ENCODE measurements around the gene ZBTB45. TPM values are rescaled to one million over a fixed set of nuclear protein-coding genes. Genes with fewer than 3 reads are reported as not detected.

Gene ZBTB45
- total RNA-seq, 1 donor = 6.9 TPM

GRCh38 chr19:58522709-58523108 lies 3.1 kb upstream of the ZBTB45 start:
- Histone ChIP-seq H3K27ac (ENCODE audit: low read depth, low read length) (no peak overlapping the region), H3K36me3 (ENCODE audit: insufficient read depth, low read length) (no peaks in the 10 kb centered on the region), H3K79me2 (ENCODE audit: insufficient read depth, low read length) (peaks cover 12% of the 10 kb centered on the region), H3K9me3 (ENCODE audit: low read depth, low read length) (no peaks in the 10 kb centered on the region), H3K4me2 (ENCODE audit: insufficient read depth, low read length) (no peak overlapping the region), H3K4me1 (ENCODE audit: insufficient read depth, low read length) (peaks cover 14% of the 10 kb centered on the region), H4K20me1 (ENCODE audit: insufficient read depth, low read length) (peaks cover 6% of the 10 kb centered on the region), H3K27me3 (ENCODE audit: insufficient read depth, low read length) (no peaks in the 10 kb centered on the region), H2AFZ (ENCODE audit: low read length) (no peak overlapping the region), H3K4me3 (ENCODE audit: insufficient read depth, low read length) (no peak overlapping the region)
- peak; percentile 29 for DNase-seq (ENCODE audit: insufficient read length, low spot score, missing footprints)
- no peak for TF ChIP-seq CTCF (IDR thresholded peaks at IDR 0.05; ENCODE audit: extremely low read depth, low read depth, low read length)

GRCh38 chr19:58521651-58522050 lies 2.0 kb upstream of the ZBTB45 start:
- no peak overlapping the region for H2AFZ ChIP-seq (ENCODE audit: low read length)
- no peaks in the 10 kb centered on the region for H3K9me3 ChIP-seq (ENCODE audit: low read depth, low read length)
- peaks cover 14% of the 10 kb centered on the region for H3K4me1 ChIP-seq (ENCODE audit: insufficient read depth, low read length)
- peaks cover 22% of the 10 kb centered on the region for H3K79me2 ChIP-seq (ENCODE audit: insufficient read depth, low read length)
- DNase-seq (ENCODE audit: insufficient read length, low spot score, missing footprints) = peak; percentile 42
- H3K36me3 ChIP-seq (ENCODE audit: insufficient read depth, low read length) = peaks cover 4% of the 10 kb centered on the region
- H4K20me1 ChIP-seq (ENCODE audit: insufficient read depth, low read length) = peaks cover 9% of the 10 kb centered on the region
- H3K4me3 ChIP-seq (ENCODE audit: insufficient read depth, low read length) = no peak overlapping the region
- no peaks in the 10 kb centered on the region for H3K27me3 ChIP-seq (ENCODE audit: insufficient read depth, low read length)
- H3K4me2 ChIP-seq (ENCODE audit: insufficient read depth, low read length) = no peak overlapping the region
- no peak overlapping the region for H3K27ac ChIP-seq (ENCODE audit: low read depth, low read length)
- TF ChIP-seq CTCF (IDR thresholded peaks at IDR 0.05; ENCODE audit: extremely low read depth, low read depth, low read length) = no peak

GRCh38 chr19:58520257-58520599 lies 618 bp upstream of the ZBTB45 start:
- peaks cover 37% of the 10 kb centered on the region for H3K79me2 ChIP-seq (ENCODE audit: insufficient read depth, low read length)
- no peaks in the 10 kb centered on the region for H3K27me3 ChIP-seq (ENCODE audit: insufficient read depth, low read length)
- H3K27ac ChIP-seq (ENCODE audit: low read depth, low read length) = peak overlapping the region; percentile 81
- peaks cover 14% of the 10 kb centered on the region for H4K20me1 ChIP-seq (ENCODE audit: insufficient read depth, low read length)
- DNase-seq (ENCODE audit: insufficient read length, low spot score, missing footprints) = no peak
- peak overlapping the region; percentile 99 for H2AFZ ChIP-seq (ENCODE audit: low read length)
- no peak for TF ChIP-seq CTCF (IDR thresholded peaks at IDR 0.05; ENCODE audit: extremely low read depth, low read depth, low read length)
- H3K4me1 ChIP-seq (ENCODE audit: insufficient read depth, low read length) = peaks cover 14% of the 10 kb centered on the region
- H3K4me3 ChIP-seq (ENCODE audit: insufficient read depth, low read length) = peak overlapping the region; percentile 77
- peaks cover 4% of the 10 kb centered on the region for H3K36me3 ChIP-seq (ENCODE audit: insufficient read depth, low read length)
- H3K9me3 ChIP-seq (ENCODE audit: low read depth, low read length) = no peaks in the 10 kb centered on the region
- H3K4me2 ChIP-seq (ENCODE audit: insufficient read depth, low read length) = peak overlapping the region; percentile 99

GRCh38 chr19:58519087-58519354 lies 589 bp downstream of the ZBTB45 start:
- no peaks in the 10 kb centered on the region for H3K9me3 ChIP-seq (ENCODE audit: low read depth, low read length)
- no peaks in the 10 kb centered on the region for H3K27me3 ChIP-seq (ENCODE audit: insufficient read depth, low read length)
- peaks cover 45% of the 10 kb centered on the region for H3K79me2 ChIP-seq (ENCODE audit: insufficient read depth, low read length)
- peak overlapping the region; percentile 99 for H2AFZ ChIP-seq (ENCODE audit: low read length)
- H3K4me2 ChIP-seq (ENCODE audit: insufficient read depth, low read length) = peak overlapping the region; percentile 99
- H3K4me3 ChIP-seq (ENCODE audit: insufficient read depth, low read length) = peak overlapping the region; percentile 77
- H3K4me1 ChIP-seq (ENCODE audit: insufficient read depth, low read length) = peaks cover 14% of the 10 kb centered on the region
- peak; percentile 96 for DNase-seq (ENCODE audit: insufficient read length, low spot score, missing footprints)
- peaks cover 19% of the 10 kb centered on the region for H4K20me1 ChIP-seq (ENCODE audit: insufficient read depth, low read length)
- peak; percentile 75 for TF ChIP-seq CTCF (IDR thresholded peaks at IDR 0.05; ENCODE audit: extremely low read depth, low read depth, low read length)
- H3K27ac ChIP-seq (ENCODE audit: low read depth, low read length) = peak overlapping the region; percentile 81
- H3K36me3 ChIP-seq (ENCODE audit: insufficient read depth, low read length) = peaks cover 4% of the 10 kb centered on the region
